B cell (primary cell): Measurements from ENCODE around the gene TPCN1. TPM values are rescaled to one million over a fixed set of nuclear protein-coding genes. Genes with fewer than 3 reads are reported as not detected.
A peak's percentile ranks its signal among the peaks of the same experiment; 100 is the strongest.

Experiments used
- ATAC-seq: fragments of 200-7000 bp; cut with Tn5 transposase; one replicate; pipeline ENCODE4 v1.10.0; 2021; ENCODE audit warnings: low read depth, mild to moderate bottlenecking, moderate number of reproducible peaks, moderate library complexity
- CTCF ChIA-PET: fragments of 350-600 bp; sonication (Branson Sonifier 250); formaldehyde crosslinking; loops from one replicate; lab custom pipeline; 2021; ENCODE audit warnings: antibody characterized with exemption, inconsistent platforms; lab: Charles Lee
- POLR2A ChIA-PET: fragments of 350-600 bp; sonication (Branson Sonifier 250); formaldehyde crosslinking; loops from one replicate; lab custom pipeline; 2021; ENCODE audit warnings: antibody characterized with exemption; lab: Charles Lee
- DNase-seq: peaks from one replicate; pipeline ENCODE4 v3.0.0; 2013
- H2AFZ ChIP-seq: 2 replicates; pipeline ENCODE4 v1.6.1; 2012; ENCODE audit warnings: mild to moderate bottlenecking, low read depth, low read length; ENCODE audit not compliant: insufficient read depth, poor library complexity, severe bottlenecking
- H3K27ac ChIP-seq, 2 donors: 1 replicate in 1 of 2; 2 replicates in 1 of 2; pipeline ENCODE4 v1.5.1; 2012 to 2013; ENCODE audit warnings: low read length in 2 of 2, mild to moderate bottlenecking in 2 of 2, moderate library complexity in 1 of 2
- H3K27me3 ChIP-seq, 4 experiments: fragments of 200-600 bp in 1 of 4; sonication (generic) in 1 of 4; replicated peaks in 1 of 4; 1 replicate in 2 of 4; 2 replicates in 2 of 4; pipeline versions ENCODE4 v1.6.1 to v1.7.0; 2013 to 2016; ENCODE audit warnings: low read length in 3 of 4, mild to moderate bottlenecking in 2 of 4, mixed read lengths in 1 of 4, moderate library complexity in 1 of 4; ENCODE audit not compliant: insufficient read depth in 4 of 4, control insufficient read depth in 3 of 4; ENCODE audit errors: control extremely low read depth in 1 of 4
- H3K36me3 ChIP-seq, 2 experiments: replicated peaks in 1 of 2; 1 replicate in 1 of 2; 2 replicates in 1 of 2; pipeline versions ENCODE4 v1.6.1 to v1.7.1; 2013; ENCODE audit warnings: low read length in 1 of 2; ENCODE audit not compliant: insufficient read depth in 2 of 2, control insufficient read depth in 1 of 2; ENCODE audit errors: control extremely low read depth in 1 of 2, extremely low read depth in 1 of 2
- H3K4me1 ChIP-seq, 2 donors: fragments of 200-600 bp in 1 of 2; sonication (generic) in 1 of 2; 1 replicate in 1 of 2; 2 replicates in 1 of 2; pipeline versions ENCODE4 v1.5.1 to v1.6.1; 2013 to 2017; ENCODE audit warnings: low read length in 2 of 2; ENCODE audit not compliant: control insufficient read depth in 2 of 2, insufficient read depth in 2 of 2
- H3K4me2 ChIP-seq: replicated peaks from 2 replicates; pipeline ENCODE3; 2012; ENCODE audit warnings: mild to moderate bottlenecking, low read depth, low read length; ENCODE audit not compliant: poor library complexity, severe bottlenecking
- H3K4me3 ChIP-seq, 5 experiments: fragments of 200-600 bp in 1 of 5; sonication (generic) in 1 of 5; 1 replicate in 3 of 5; 2 replicates in 2 of 5; pipeline versions ENCODE4 v1.5.1 to v1.7.0; 2011 to 2016; ENCODE audit warnings: low read length in 4 of 5, mild to moderate bottlenecking in 4 of 5, low read depth in 2 of 5, control low read depth in 1 of 5, moderate library complexity in 1 of 5; ENCODE audit not compliant: insufficient read depth in 1 of 5; ENCODE audit errors: control extremely low read depth in 1 of 5, extremely low read depth in 1 of 5
- H3K79me2 ChIP-seq: fragments of 200-600 bp; sonication (generic); one replicate; pipeline ENCODE4 v1.6.0; 2016; ENCODE audit warnings: low read length; ENCODE audit not compliant: control insufficient read depth, insufficient read depth
- H3K9ac ChIP-seq: fragments of 200-600 bp; sonication (generic); 2 replicates; pipeline ENCODE4 v1.6.1; 2017; ENCODE audit warnings: mild to moderate bottlenecking, low read length, moderate library complexity
- H3K9me3 ChIP-seq, 3 donors: one replicate each; pipeline versions ENCODE4 v1.6.1 to v1.7.1; 2013; ENCODE audit warnings: low read length in 2 of 3; ENCODE audit not compliant: control insufficient read depth in 2 of 3, insufficient read depth in 1 of 3; ENCODE audit errors: control extremely low read depth in 1 of 3
- H4K20me1 ChIP-seq: 2 replicates; pipeline ENCODE4 v1.6.0; 2012; ENCODE audit warnings: mild to moderate bottlenecking, low read length; ENCODE audit not compliant: insufficient read depth, control insufficient read depth, poor library complexity, severe bottlenecking
- H3K27ac Mint-ChIP-seq: one replicate; pipeline ENCODE4 v1.8.0; 2021; ENCODE audit warnings: mixed read lengths
- H3K27me3 Mint-ChIP-seq: one replicate; pipeline ENCODE4 v1.8.0; 2021; ENCODE audit warnings: mixed read lengths
- H3K4me1 Mint-ChIP-seq: one replicate; pipeline ENCODE4 v1.8.0; 2021; ENCODE audit warnings: mixed read lengths
- H3K4me3 Mint-ChIP-seq: one replicate; pipeline ENCODE4 v1.8.0; 2021; ENCODE audit warnings: mixed read lengths
- H3K9me3 Mint-ChIP-seq: one replicate; pipeline ENCODE4 v1.8.0; 2022; ENCODE audit warnings: mixed read lengths; ENCODE audit not compliant: insufficient read depth
- CTCF ChIP-seq: fragments of 200-600 bp; IDR thresholded peaks from one replicate; pipeline ENCODE4 v1.8.0; 2022; ENCODE audit warnings: antibody characterized with exemption, mild to moderate bottlenecking
- EZH2 ChIP-seq: IDR thresholded peaks from 2 replicates; pipeline ENCODE4 v1.6.1; 2012; ENCODE audit warnings: borderline replicate concordance, low read depth, mild to moderate bottlenecking, moderate library complexity, low read length; ENCODE audit not compliant: insufficient read depth, poor library complexity, severe bottlenecking
- WGBS: methylation state at CpG from one replicate; pipeline ENCODE4 v1.1.5; 2013; ENCODE audit warnings: missing lambda C conversion rate; ENCODE audit not compliant: insufficient coverage; 5-methylcytosine and 5-hydroxymethylcytosine counted together
- intact Hi-C: fragments of 100-400 bp; cut with micrococcal nuclease; formaldehyde crosslinking; loops from one replicate; pipeline ENCODE4 v1.10.0; 2022
- polyA plus RNA-seq: library from polyadenylated mRNA; depleted of rRNA; stranded (reverse); fragments of >200 nt; gene quantifications from 2 replicates; pipeline ENCODE4 v1.2.3, GENCODE V29; 2012
- total RNA-seq, 2 donors: library from RNA; stranded (reverse); fragments of 120-200 nt in 1 of 2; gene quantifications; 1 replicate in 1 of 2; 2 replicates in 1 of 2; pipeline versions ENCODE4 v1.2.3 to v1.2.4, GENCODE V29; 2013 to 2022

TPCN1 gene
- total and polyA plus RNA-seq, 2 donors (not counting 1 experiment from before 2014, with no cell fraction given), result 80.8 to 258 TPM

- POLR2A ChIA-PET, result interaction anchor here (0.6 to 1.1 kb wide), 2 partner anchors 10 to 105 kb away, joined by 3 to 4 read pairs; no protein-coding TSS in a partner anchor
- H3K4me3 Mint-ChIP-seq, result peak overlapping the region; percentile 15
- H3K79me2 ChIP-seq, result peaks cover 56% of the 10 kb centered on the region
Measured at GRCh38 chr12:113239811-113240331, 18.6 kb downstream of the TPCN1 start.

More at GRCh38 chr12:113239811-113240331, 18.6 kb downstream of the TPCN1 start:
- Histone ChIP-seq H3K27me3 (no peaks in the 10 kb centered on the region), H3K9ac (no peak overlapping the region), H3K9me3 (peaks cover 0 to 4% (median 0%) of the 10 kb centered on the region in 3 donors), H3K36me3 (peaks cover 0 to 38% of the 10 kb centered on the region in 2 experiments), H3K4me2 (peak overlapping the region; percentile 23), H4K20me1 (peaks cover 31% of the 10 kb centered on the region), H3K4me3 (no peak overlapping the region), H3K27ac (peak overlapping the region in 1 of 2 donors; percentile 2), H2AFZ (no peak overlapping the region), H3K4me1 (peaks cover 34 to 48% of the 10 kb centered on the region in 2 donors)
- no peak for ATAC-seq
- DNase-seq, result no peak
- Mint-ChIP-seq H3K9me3 (no peaks in the 10 kb centered on the region), H3K27ac (peak overlapping the region; percentile 39), H3K4me1 (peaks cover 52% of the 10 kb centered on the region), H3K27me3 (no peaks in the 10 kb centered on the region)
- intact Hi-C loops, result no loop called here
- CTCF ChIA-PET, result interaction anchor here (0.5 to 1.5 kb wide), 4 partner anchors 10 to 53 kb away, joined by 3 to 5 read pairs (median 4); no protein-coding TSS in a partner anchor
- WGBS, result 60% methylated on average over 12 of the region's 12 CpGs
- TF ChIP-seq EZH2 (no peak), CTCF (no peak)
